NCI-H460 (cell line): Measurements from ENCODE around the gene MYLK. TPM values are rescaled to one million over a fixed set of nuclear protein-coding genes. Genes with fewer than 3 reads are reported as not detected.

Source experiments
- DNase-seq: peaks from one replicate; pipeline ENCODE4 v3.0.0-alpha.2; 2016; ENCODE audit warnings: low read depth; ENCODE audit errors: extremely low read depth
- total RNA-seq: library from RNA; depleted of rRNA; stranded (reverse); fragments of >200 nt; shearing (Covaris generic); gene quantifications from 2 replicates; pipeline ENCODE4 v1.2.3, GENCODE V29; 2014

The MYLK gene
- total RNA-seq, 1 experiment from 2014 or later, result not detected

DNA sequence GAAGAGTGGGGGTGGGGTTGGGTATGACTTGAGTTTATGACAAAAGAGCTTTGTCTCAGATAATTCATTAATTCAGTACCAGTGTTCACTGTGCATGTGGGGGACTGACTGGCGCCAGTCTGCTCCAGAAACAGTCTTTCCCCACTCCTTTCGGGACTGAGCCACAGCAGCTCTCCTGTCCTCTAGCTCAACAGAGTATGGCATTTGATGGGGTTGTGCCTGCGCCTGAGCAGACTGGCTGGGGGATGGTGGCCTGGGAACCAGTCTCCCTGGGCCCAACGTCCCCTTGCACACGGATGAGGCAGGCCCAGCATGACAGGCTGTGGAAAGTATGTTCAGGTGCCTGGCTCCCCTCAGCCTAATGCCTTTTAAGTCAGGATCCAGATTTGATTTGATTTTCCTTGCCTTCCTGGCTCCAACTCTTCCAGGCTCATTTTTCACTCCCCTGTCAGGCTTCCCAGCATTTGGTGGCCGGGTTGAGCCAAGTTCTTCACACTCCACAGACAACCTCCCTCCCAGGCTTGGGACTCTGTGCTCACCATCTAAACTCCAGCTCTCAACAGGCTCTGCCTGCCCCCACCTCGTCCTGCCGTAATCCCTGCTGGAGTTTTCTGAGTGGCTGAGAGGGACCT, 105.0 kb downstream of the MYLK start:
- no peak for DNase-seq

DNA sequence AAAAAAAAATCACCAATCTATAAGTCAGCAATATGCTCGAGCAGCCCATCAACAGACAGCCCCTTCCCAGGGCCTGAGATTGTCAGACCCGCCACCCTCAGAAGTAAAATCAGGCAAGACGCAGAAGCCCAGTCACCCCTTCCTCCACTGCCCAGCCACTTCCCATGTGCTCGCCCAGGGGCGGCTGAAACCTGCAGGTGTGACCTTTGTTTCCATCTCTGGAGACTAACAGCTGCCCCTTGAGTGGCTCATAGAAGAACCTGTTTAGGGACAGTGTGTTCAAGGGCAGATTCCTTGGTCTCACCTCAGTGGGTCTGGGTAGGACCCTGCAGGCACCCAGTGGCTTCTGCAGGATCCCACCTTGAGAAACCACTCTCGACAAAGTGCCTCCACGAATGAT, 105.6 kb downstream of the MYLK start:
- no peak for DNase-seq

DNA sequence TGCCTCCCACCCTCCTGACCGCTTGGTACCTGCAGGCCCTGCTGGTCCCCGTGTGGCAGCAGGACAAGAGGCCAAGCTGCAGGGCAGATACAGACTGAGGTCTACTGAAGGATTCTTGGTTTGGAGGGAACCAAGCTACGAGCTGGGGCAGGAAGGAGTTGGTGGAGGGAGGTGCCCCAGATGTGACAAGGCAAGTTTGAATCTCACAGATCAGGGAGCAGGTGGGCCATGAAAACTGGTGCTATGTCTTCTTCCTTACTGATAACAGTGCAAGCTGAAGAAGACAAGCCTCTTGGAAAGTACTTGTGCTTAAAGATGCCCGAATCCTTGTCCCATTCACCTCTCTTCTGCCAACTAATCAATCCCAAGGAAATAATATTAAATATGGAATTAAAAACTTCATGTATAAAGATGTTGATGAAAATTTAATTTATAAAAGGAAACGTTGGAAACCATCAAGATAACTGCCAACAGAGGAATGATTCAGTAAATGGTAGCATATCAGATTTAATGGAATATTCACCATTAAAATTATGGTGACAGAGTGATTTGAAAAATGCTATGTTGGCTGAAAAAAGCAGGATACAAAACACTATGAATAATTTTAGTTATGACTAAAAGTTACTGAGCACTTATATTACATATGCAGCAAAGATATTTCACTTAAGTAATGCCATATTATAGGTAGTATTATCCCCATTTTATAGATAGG, 107.9 kb downstream of the MYLK start:
- no peak for DNase-seq

DNA sequence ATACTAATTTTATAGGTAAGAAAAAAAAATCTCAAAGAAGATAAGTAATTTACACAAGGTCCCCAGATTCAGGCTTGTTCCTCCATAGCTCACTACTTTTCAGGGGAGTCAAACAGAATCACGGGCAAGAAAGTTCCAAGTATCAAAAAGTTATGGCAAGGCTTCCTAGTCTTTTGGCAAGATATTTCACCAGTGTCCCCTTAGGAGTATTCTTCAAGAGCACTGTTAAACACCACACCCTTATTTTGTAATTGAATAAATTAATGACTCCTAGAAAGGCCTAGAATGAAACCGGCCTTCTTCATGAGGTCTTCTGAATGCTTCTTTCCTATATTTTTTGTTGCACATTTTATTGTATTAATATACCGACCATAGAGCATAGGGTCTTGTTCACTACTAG, 109.7 kb downstream of the MYLK start:
- no peak for DNase-seq

DNA sequence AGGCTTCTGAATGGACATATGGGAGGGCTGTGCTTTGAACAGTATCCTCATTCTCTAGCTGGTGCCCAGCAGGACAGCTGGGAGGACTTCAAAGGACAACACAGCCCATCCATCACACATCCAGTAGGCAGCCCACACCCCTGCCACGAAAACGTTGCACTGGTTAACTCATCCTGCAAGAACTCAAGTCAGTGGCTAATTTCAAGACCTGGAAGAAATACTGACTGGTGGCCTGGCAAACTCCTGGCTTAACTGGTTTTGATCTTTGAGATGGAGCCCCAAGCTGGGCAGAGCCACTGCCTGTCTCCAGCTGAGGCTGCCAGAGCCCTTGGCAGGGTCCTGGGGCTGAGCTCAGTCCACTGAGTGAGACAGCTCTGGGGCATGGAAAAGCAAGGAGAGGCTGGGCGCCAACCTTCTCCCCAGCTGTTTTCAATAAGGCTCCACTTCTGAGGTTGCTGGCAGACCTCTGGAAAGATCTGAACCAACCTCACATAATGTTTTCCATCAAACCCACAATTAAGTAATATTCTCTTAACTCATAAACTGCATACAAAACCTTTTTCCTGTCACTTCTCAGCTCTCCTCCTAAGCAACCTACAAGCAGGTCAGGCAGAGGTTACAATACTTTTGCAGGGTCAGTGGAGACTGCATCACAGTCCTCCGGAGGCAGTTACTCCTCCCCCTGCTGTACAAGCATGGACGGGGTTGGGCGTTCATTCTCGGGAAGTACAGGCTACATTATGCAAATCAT, 110.3 kb downstream of the MYLK start:
- DNase-seq, result no peak

DNA sequence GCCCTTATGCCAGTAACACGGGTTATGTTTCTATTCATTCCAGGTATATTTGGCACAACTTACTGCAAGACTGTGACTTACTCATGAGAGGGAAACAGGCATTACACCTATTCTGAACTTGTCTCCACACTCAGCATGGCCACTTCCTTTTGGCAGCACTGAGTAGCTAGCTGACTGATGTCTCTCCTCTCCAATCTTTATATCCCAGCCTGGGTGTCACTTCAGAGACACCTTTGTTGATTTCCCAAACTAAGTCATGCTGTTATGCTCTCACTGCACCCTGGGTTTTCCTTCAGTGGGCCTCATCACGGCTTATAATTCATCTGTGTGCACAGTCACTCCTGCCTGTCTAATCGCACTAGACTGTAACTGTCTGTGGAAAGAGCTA, 114.8 kb downstream of the MYLK start:
- no peak for DNase-seq

DNA sequence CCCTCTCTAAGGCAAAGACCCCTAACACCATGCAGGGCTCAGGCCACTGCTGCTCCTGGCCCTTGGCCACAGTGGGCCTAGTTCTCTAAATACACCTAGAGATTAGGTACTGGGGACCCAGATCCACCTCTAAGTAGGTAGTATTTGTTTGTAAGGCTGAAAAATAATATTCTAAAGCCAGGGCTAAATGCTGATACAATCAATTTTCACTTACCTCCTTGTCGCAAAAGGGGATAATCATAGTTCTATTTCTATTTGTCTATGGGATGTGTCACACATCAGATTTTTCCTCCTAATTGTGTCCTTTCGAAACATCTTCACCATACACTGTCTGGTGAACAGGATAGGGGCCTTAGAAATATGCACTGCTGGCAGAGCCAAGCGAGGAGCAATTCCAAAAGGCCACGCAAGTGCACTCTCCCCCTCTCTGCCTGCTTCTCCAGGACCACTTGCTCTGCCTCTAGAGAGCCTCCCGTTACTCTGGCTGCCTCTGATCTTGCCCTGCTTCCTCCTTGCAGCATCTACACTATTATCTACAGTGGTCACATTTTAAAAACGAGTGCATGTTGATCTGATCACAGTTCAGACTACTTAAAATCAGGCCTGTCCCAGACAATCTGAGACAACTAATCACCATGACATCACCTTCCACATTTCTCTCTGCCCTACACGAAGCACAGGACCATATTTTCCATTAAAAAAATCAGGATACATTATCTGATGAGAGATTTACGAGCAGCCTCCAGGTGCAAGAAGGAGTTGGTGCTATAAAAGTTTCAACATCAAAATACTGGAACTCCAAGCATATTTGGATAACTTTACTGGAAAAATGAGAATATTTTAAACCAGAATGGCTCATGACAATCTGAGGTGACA, 115.4 kb downstream of the MYLK start:
- DNase-seq, result no peak

DNA sequence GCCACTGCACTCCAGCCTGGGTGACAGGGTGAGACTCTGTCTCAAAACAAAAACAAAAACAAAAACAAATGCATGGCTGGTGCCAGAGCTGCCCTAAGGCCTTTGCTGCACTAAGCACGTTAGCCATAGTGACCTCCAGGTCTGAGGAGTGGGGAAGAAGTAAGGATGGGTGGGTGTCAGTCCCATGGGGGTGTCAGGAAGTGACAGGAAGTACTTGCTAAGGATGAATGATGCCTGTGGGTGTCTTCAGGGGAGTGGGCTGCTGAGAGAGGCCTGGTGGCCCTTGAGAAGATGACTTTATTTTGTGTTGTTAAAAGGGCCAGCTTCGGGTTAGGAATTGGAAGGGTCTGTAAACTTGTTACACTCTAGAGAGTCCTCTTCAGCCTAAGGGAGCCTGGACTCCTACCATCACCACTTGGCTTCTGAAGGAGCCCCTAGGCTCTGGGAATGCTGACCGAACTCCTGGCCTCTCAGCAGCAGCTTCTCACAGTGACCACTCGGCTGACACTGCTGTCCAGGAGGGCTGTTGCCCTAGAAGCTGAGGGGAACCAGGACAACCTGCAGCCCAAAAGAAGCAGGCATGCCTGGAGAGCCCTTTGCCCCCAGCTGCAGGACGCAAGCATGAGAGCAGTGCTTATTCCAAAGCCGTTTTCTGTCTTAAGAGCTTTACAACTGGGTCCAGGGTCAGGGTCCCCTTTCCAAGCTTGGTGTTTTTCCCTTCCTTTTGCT, 116.4 kb downstream of the MYLK start:
- DNase-seq, result no peak

DNA sequence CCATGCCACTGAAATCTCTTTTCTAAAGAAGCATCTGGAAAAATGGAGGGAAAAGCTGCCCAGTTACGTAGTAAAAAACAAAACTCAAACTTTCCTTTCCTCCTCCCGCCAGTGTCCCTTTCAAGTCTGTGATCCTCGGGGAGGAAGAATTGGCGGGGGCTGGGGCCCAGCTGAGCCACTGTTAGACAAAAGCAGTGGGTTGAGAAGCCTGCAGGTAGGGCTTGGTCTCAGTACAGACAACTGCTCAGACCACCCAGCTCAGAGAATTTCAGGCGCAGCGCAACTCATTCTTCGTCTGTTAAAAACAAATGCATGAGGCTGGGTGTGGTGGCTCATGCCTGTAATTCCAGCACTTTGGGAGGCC, 117.1 kb downstream of the MYLK start:
- DNase-seq, result no peak

DNA sequence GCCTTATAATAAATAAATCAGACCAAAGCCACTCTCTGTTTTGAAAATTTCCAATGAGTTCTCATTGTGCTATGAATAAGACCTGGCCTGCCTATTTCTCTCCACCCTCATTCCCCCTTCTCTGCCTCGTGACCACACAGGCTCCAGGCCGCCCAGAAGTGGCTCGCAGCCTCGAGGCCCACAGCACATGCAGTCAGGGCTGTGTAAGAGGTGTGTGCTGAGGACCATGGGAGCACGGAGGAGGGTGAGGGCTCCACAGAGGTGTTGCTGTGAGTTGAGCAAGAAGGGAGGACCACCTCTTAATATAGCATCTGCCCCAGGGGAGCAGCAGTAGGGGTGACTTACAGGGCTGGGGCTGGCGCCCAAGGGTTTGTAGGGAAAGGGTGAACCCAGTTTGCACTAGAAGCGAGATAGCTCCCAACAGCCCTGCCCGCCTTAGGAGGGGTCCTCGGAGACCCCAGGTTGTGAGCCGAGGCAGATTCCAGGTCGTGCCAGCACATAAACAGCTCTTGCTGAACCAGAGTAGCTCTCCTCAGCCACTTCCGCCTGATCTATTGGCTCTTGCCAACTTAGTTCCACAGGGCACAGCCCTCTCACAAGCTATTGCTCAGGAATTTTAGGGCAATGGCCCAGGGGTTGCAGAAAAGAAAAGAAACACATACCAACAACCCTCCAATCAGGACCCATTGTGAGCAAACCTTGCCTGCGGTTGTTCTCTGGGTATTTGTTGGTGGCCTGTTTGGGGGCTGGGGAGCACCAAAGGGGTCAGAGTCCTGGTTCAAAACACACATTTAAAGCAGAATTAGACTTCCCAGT, 117.7 kb downstream of the MYLK start:
- no peak for DNase-seq

DNA sequence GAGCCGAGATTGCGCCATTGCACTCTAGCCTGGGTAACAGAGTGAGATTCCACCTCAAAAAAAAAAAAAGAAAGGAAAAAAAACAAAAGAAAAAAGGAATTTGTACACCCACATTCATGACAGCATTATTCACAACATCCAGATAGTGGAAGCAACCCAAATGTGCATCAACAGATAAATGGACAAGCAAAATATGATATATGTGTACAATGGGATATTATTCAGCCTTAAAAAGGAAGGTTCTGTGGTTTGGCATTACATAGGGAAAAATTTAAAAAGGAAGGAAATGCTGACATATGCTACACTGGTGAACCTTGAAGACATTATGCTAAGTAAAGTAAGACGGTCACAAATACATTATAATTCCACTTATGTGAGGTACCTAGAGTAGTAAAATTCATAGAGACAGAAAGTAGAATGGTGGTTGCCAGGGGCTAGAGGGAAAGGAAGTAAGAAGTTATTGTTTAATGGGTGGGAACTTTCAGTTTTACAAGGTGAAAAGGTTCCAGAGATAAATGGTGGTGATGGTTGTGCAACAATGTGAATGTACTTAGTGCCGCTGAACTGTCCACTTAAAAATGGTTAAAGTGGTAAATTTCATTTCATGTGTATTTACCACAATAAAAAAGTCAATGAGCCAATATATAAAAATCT, 118.5 kb downstream of the MYLK start:
- no peak for DNase-seq

DNA sequence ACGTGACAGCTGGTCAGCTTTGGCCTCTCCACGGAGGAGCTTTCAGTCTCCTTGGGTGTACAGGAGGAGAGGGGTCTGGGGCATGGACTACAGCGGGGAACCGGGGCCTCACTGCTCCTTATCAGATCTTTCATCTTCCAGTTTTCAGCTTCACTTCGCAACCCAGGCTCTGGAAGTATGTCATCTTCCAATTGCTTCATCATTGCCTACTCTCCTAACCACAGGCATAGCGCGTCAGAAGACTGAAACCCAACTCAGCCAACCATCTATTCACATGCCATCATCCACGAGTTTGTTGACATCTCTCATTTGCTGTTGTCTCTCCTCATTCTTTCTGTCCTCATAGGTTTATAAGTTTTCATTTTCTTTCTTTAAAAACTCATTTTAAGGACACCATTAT, 119.5 kb downstream of the MYLK start:
- no peak for DNase-seq

DNA sequence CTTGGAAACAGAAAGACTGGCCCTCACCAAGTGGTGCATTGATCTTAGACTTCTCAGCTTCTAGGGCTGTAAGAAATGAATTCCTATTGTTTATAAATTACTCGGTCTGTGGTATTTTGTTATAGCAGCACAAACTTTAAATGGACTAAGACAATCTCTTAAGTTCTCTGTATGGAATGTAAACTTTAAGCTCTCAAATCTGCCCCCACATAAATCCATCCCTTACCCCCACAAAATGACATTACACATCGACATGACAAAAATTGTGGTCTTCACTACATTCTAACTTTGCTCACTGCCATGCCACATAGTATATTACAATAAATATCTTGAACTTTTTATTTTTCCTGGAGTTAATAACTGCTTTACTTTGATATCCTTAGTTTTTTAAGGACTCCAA, 121.3 kb downstream of the MYLK start:
- no peak for DNase-seq

DNA sequence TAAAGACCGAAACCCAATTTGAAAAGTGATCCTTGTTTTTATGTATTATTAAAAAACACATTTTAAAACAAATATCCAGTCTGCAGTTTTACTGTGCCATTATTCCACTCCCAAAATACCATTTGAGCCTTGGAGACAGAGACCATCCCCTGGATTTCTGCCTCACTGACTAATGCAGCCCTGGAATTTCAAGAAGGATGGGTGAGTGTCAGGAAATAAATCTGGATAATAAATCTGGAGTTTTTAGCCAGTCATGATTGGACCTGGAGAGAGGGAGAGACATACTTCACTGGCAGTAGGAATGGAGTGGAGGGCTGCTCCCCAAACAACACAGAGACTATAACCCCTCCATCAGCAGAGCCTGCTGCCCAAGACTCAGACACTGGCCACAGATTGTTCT, 123.3 kb downstream of the MYLK start:
- DNase-seq, result no peak

DNA sequence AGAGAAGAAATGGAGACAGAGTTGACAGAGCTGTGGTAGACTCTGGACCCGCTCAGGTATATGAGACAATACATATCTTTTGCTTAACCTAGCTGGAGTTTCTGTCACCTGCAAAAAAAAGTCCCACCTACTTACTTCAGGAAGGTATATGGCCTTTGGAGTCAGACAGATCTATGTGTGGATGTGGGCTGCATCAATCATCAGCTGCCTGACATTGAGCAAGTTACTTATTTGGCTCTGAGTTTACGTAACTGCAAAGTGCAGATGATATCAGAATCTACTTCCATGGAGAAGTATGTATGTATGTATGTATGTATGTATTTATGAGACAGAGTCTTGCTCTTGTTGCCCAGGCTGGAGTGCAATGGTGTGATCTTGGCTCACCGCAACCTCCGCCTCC, 124.3 kb downstream of the MYLK start:
- no peak for DNase-seq

DNA sequence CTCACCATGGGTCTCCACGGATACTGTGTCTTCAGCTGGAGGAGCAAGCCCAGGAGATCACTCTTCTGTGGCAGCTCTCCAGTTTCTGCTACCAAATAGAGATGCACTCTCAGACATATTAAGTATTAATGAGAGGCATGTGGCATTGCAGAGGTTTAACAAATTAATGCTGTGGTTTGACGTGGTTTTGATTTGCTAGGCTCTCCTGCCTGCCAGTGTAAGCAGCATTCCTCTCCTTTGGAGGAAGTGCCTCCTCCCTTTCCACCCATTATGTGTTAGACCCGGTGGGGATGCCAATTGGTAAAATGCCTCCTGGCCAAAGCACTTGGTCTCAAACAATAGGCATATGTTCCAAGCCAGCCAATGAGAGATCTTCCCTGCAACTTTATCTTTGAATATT, 124.8 kb downstream of the MYLK start:
- no peak for DNase-seq

DNA sequence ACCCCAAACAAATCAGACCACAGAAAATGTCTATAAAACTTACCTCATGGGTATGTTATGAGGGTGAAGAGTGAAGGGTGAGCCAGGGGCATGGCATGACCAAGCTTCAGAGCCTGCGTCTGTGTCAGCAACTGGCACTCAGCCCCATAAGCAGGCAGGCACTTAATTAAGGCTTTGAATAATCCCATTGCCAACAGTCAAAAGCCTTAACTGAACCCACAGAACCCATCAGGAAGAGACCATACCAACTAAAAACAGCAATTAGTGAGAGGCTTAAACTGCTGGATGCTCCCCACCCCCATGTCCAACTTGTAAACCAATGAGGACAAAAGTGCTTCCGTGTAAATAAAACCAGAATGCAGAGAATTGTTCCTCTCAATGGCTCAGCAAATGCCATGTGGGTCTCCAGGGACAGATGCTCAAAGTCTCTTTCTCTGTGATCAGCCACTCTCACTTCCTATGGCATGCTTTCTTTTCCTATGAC, 126.0 kb downstream of the MYLK start:
- no peak for DNase-seq

DNA sequence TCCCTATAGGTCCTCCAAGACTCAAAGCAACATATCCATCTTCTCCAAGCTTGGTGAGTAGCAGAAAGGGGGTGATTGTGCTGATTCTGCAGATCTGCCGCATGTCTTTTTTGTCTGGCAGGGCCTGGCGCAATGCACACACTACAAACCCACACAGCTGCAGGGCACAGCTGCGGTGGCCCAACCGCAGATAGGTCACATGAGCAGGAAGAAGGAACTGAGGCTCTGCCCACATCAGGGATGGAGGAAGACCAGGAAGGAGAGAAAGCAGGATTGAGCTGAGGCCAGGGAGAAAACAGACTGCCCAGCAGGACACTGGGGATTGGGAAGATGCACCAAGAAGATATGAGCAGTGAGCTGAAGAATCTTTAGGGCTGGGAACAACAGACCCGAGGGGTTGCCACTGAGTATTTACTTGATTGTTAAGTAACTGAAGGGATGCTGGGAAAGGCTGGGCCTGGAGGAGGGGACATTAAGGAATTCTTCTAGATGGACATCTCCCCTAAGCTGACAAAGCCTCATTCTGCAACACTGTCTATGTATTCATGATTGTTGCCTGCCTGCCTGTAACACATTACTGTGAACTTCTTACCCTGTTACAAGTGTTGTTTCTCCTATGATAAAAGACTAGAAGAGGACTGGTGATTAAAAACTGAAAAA, 126.7 kb downstream of the MYLK start:
- no peak for DNase-seq
